H1 (cell line): Measurements from ENCODE around the gene DNAJB13. TPM values are rescaled to one million over a fixed set of nuclear protein-coding genes. Genes with fewer than 3 reads are reported as not detected.

Source experiments
- CBX8 ChIP-seq: fragments of 300-800, 300-1000 bp; sonication (generic); IDR thresholded peaks from 2 replicates; pipeline ENCODE4 v1.7.1; 2016; ENCODE audit warnings: low read depth, low read length, borderline replicate concordance
- RFX5 ChIP-seq: IDR thresholded peaks from 2 replicates; pipeline ENCODE4 v1.6.1; 2011; ENCODE audit warnings: low read depth, low read length, improper control_type of control experiment, borderline replicate concordance
- polyA plus RNA-seq, 7 experiments: library from polyadenylated mRNA; depleted of rRNA in 3 of 7; stranded (reverse) in 5 of 7; unstranded in 2 of 7; fragments of >200 nt in 5 of 7; fragments of 200-250 nt in 2 of 7; gene quantifications; 1 replicate in 5 of 7; 2 replicates in 1 of 7; 4 replicates in 1 of 7; pipeline versions ENCODE4 v1.2.1 to v1.2.3, GENCODE V29; 2011 to 2013; ENCODE audit warnings: missing spikeins in 2 of 7, mixed read lengths in 2 of 7
- total RNA-seq: library from RNA; stranded (reverse); fragmentation: NEBNext Ultra II Directional; extraction: Animal tissue kit (Norgen Biotek cat#: 25700); gene quantifications from 2 replicates; pipeline ENCODE4 v1.2.1, GENCODE V29; 2021

Gene DNAJB13
- total and polyA plus RNA-seq, 2 of the 8 experiments (the other 6 are each of a cell fraction or from before 2014, with no cell fraction given) = 0.27 TPM; not detected in 1

DNA sequence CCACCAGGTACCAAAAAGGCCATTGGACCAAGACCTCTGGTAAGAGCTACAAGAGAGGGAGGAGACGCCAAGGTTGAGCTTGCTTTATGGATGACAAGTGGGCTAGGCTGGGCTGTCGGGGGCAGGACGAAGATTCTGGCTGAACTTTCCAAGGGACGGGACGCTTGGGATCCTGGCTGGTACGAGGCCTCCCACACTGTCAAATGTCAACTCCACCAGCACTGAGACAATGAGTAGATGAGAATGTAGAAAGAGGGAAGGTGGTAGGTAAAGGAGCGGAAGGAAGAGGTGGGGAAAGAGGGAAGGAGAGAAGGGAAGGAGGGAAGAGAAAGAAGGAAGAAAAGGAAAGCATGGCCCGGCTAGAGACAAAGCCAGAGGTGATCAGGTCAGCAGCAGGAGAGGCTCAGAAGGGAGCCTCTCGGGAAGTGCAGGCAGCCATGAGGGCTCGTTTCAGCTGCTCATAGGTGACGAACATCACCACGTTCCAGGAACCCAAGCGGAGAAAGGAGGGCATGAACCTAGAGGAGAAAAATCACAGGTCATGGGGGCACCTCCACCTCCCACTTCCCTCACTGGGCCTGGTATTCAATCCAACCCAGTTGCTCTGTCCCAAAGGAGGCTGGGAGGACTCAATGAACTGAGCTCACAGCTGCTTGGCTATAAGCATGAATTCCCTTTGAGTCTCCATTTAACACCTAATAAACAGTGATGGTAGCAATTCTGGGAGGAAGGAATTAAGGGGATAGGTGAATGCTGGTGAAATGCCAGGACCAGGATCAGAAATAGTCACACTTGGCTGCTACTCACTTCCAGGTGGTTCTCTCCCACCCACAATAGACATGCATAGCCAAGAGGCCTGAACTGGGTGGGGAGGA is 24.0 kb downstream of the DNAJB13 start (continued):
- no peak for TF ChIP-seq CBX8
- TF ChIP-seq RFX5 = no peak
